HepG2 (cell line): ENCODE data around the gene CTXN1. TPM values are rescaled to one million over a fixed set of nuclear protein-coding genes. Genes with fewer than 3 reads are reported as not detected.

ENCODE experiments used
- AHDC1 ChIP-seq: sonication (generic); formaldehyde crosslinking; IDR thresholded peaks from 2 replicates; pipeline ENCODE4 v1.5.1; 2020; ENCODE audit warnings: mild to moderate bottlenecking, missing genetic modification reagents, borderline replicate concordance
- DPF2 ChIP-seq: sonication (generic); formaldehyde crosslinking; IDR thresholded peaks from 2 replicates; pipeline ENCODE4 v1.4.0; 2020; ENCODE audit warnings: mild to moderate bottlenecking, low read depth, missing genetic modification reagents, borderline replicate concordance
- FOXM1 ChIP-seq: sonication (generic); formaldehyde crosslinking; IDR thresholded peaks from 2 replicates; pipeline ENCODE4 v1.5.0; 2020; ENCODE audit warnings: missing genetic modification reagents
- HDAC6 ChIP-seq: fragments of 200-600 bp; sonication (generic); IDR thresholded peaks from 2 replicates; pipeline ENCODE4 v1.7.0; 2017; ENCODE audit warnings: mild to moderate bottlenecking, antibody characterized with exemption, low read length, low read depth
- KDM4B ChIP-seq: sonication (generic); formaldehyde crosslinking; IDR thresholded peaks from 2 replicates; pipeline ENCODE4 v1.4.0; 2020; ENCODE audit warnings: missing genetic modification reagents
- KLF15 ChIP-seq: sonication (generic); formaldehyde crosslinking; IDR thresholded peaks from 2 replicates; pipeline ENCODE4 v1.8.1; 2023; ENCODE audit warnings: borderline replicate concordance, mild to moderate bottlenecking, inconsistent platforms, missing genetic modification reagents, mixed read lengths
- MXD4 ChIP-seq: IDR thresholded peaks from 2 replicates; pipeline ENCODE4 v1.6.1; 2016; ENCODE audit warnings: mild to moderate bottlenecking, missing biosample characterization, missing genetic modification reagents
- PATZ1 ChIP-seq: sonication (generic); formaldehyde crosslinking; IDR thresholded peaks from 2 replicates; pipeline ENCODE4 v1.4.0; 2020; ENCODE audit warnings: missing genetic modification reagents
- RARA ChIP-seq: IDR thresholded peaks from 2 replicates; pipeline ENCODE4 v1.6.1; 2016; ENCODE audit warnings: missing genetic modification reagents, missing compliant biosample characterization
- RCOR2 ChIP-seq: IDR thresholded peaks from 2 replicates; pipeline ENCODE4 v1.6.1; 2016; ENCODE audit warnings: missing biosample characterization, missing genetic modification reagents
- SIN3A ChIP-seq: IDR thresholded peaks from 2 replicates; pipeline ENCODE4 v1.6.1; 2011; ENCODE audit warnings: low read depth, mild to moderate bottlenecking, control low read depth, low read length, borderline replicate concordance
- SP140L ChIP-seq: sonication (generic); formaldehyde crosslinking; IDR thresholded peaks from 2 replicates; pipeline ENCODE4 v1.4.0; 2020; ENCODE audit warnings: missing genetic modification reagents, borderline replicate concordance
- ZMYM3 ChIP-seq: sonication (generic); formaldehyde crosslinking; IDR thresholded peaks from 2 replicates; pipeline ENCODE4 v1.5.1; 2020; ENCODE audit warnings: mild to moderate bottlenecking, missing genetic modification reagents
- ZNF253 ChIP-seq: sonication (generic); formaldehyde crosslinking; IDR thresholded peaks from 2 replicates; pipeline ENCODE4 v1.8.0; 2022; ENCODE audit warnings: mild to moderate bottlenecking, missing genetic modification reagents, borderline replicate concordance
- ZNF280B ChIP-seq: sonication (generic); formaldehyde crosslinking; IDR thresholded peaks from 2 replicates; pipeline ENCODE4 v1.5.0; 2020; ENCODE audit warnings: missing genetic modification reagents, mild to moderate bottlenecking, borderline replicate concordance
- ZNF343 ChIP-seq: sonication (generic); formaldehyde crosslinking; IDR thresholded peaks from 2 replicates; pipeline ENCODE4 v1.4.0; 2020; ENCODE audit warnings: mild to moderate bottlenecking, missing genetic modification reagents
- ZNF639 ChIP-seq: conservative IDR thresholded peaks from 2 replicates; pipeline ENCODE4 v1.6.1; 2018; ENCODE audit warnings: missing genetic modification reagents
- ZNF691 ChIP-seq: sonication (generic); formaldehyde crosslinking; IDR thresholded peaks from 2 replicates; pipeline ENCODE4 v1.4.0; 2020; ENCODE audit warnings: missing genetic modification reagents, low read depth, mild to moderate bottlenecking, borderline replicate concordance
- polyA plus RNA-seq, 8 experiments: library from polyadenylated mRNA; depleted of rRNA in 3 of 8; stranded (reverse) in 7 of 8; unstranded in 1 of 8; fragments of >200 nt; fragmentation: Illumina TruSeq in 4 of 8; extraction: Trizol in 4 of 8; gene quantifications; 2 replicates each; pipeline versions ENCODE4 v1.2.1 to v1.2.3, GENCODE V29; 2011 to 2016; ENCODE audit warnings: low read depth in 4 of 8, missing spikeins in 1 of 8, mixed read lengths in 1 of 8; ENCODE audit not compliant: insufficient read depth in 1 of 8
- total RNA-seq, 5 experiments: library from RNA; depleted of rRNA; stranded (reverse); fragments of >200 nt; fragmentation: Illumina TruSeq; extraction: Trizol; gene quantifications; 2 replicates each; pipeline ENCODE4 v1.2.3, GENCODE V29; 2016; ENCODE audit warnings: low read depth in 1 of 5

CTXN1 gene
- total and polyA plus RNA-seq, 2 of the 13 experiments (the other 11 are each of a cell fraction or from before 2014, with no cell fraction given) = 0.11 TPM; not detected in 1

- TF ChIP-seq AHDC1 (CRISPR knock-in tag) (peak; percentile 67), PATZ1 (CRISPR knock-in tag) (peak; percentile 83), KLF15 (CRISPR knock-in tag) (no peak), ZNF280B (CRISPR knock-in tag) (no peak), DPF2 (CRISPR knock-in tag) (no peak), KDM4B (no peak), ZNF253 (CRISPR knock-in tag) (no peak), ZNF691 (CRISPR knock-in tag) (no peak), ZNF343 (CRISPR knock-in tag) (no peak), FOXM1 (CRISPR knock-in tag) (no peak), ZMYM3 (CRISPR knock-in tag) (peak; percentile 57; the same call in 1 of the 2 replicates), MXD4 (no peak), HDAC6 (no peak), SIN3A (no peak), RCOR2 (CRISPR knock-in tag) (0 out of 2 replicates have a peak, but pooled peaks have one; percentile 18), RARA (CRISPR knock-in tag) (no peak), ZNF639 (CRISPR knock-in tag) (no peak), SP140L (CRISPR knock-in tag) (no peak)
Measured at GRCh38 chr19:7887408-7888144, 38.4 kb downstream of the CTXN1 start (continued).
